Stimulated activated CD4-positive, alpha-beta T cell treated with anti-CD3 and anti-CD28 coated beads, Interleukin-1b, Interleukin-23, amount 100 ng/mL, for 1 hour (primary cell): ENCODE measurements around the gene CHCHD4.

ENCODE experiments used
- DNase-seq, 2 donors: peaks; one replicate each; pipeline ENCODE4 v3.0.0-alpha.2; 2020; ENCODE audit warnings: low read depth in 2 of 2

Gene CHCHD4

GRCh38 chr3:14124615-14125192 lies at the start of gene CHCHD4, which contains the start of gene TMEM43:
TSS of gene CHCHD4 (minus strand) at chr3:14124870. CDS start at chr3:14124676, 194 bp downstream.
TSS of gene TMEM43 (plus strand) at chr3:14125052. CDS start at chr3:14125194, 142 bp downstream.
- DNase-seq = peak; percentile 90 to 96

DNA sequence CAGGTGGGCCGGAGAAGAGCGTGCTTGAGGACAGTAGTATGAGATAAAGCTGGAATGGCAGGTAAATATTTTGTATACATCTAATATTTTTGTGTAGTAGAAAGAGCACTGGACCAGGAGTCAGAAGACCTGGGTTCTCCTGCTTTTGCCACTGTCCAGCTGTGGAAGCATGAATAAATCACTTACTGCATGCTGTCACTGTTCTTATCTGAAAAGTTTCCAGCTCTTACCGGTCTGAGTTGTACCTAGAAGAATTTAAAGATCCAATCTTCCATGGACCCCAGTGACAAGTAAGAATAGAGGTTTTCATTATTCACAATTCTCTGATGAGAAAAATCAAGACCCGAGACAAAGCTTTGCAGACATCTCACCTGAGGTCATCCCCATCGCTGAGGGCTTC lies 47.8 kb upstream of the CHCHD4 start:
- DNase-seq = no peak

GRCh38 chr3:14170531-14171159 lies 46.0 kb upstream of the CHCHD4 start:
- DNase-seq = no peak

- no peak for DNase-seq
Measured at GRCh38 chr3:14169871-14170270, 45.2 kb upstream of the CHCHD4 start.

GRCh38 chr3:14169435-14169834 lies 44.8 kb upstream of the CHCHD4 start:
- DNase-seq = no peak

DNA sequence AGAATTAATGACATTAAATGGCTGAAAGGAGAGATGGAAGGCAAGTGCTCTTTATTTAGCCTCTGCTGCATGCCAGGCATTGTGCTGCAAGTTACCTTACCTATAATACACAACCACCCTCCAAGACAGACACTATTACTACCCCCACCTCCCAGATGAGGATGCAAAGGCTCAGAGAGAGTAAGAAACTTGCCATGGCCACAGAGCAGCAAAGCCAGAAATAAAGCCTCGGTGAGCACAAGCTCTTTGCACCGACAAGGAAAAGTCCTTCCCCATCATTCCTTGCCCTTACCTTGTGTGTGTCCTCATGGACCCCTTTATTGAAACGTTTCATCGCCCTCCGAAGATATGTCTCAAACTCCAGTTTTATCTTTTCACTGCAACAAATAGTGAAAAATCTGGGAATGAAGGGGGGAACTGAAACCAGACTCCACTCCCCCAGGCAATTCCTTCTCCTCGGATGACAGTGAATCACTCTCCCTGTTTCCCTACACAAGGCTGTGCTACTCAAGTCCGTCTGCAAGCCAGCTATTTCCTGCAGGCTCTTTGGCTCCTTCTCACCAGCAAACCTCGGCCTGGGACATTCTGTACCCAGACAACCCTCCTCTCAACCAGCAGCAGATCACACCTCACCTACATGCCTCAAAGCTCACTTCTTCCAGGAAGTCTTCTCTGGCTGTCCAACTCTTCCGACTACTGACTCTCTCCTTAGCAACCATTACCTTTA lies 42.4 kb upstream of the CHCHD4 start:
- DNase-seq = no peak

GRCh38 chr3:14162178-14162577 lies 37.5 kb upstream of the CHCHD4 start:
- DNase-seq = no peak

- DNase-seq = no peak
Measured at GRCh38 chr3:14161282-14161681, 36.6 kb upstream of the CHCHD4 start.

DNA sequence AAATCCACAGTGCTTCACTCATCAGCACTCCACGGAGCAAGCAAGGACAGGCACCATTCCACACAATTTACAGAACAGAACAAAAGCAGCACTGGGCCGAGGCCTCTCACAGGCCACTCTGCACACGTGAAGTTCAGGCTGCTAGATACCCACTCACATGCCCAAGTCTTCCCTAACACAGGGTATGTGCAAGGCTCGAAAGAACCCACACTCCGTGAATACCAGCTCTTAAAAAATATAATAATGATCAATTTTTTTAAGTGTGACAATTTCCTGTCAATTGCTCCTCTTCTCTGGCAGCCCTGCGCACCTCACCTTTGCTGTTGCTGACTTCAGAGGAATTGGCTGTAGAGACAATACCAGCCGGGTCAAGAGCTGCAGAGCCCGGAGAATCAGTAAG lies 34.8 kb upstream of the CHCHD4 start:
- no peak for DNase-seq

DNA sequence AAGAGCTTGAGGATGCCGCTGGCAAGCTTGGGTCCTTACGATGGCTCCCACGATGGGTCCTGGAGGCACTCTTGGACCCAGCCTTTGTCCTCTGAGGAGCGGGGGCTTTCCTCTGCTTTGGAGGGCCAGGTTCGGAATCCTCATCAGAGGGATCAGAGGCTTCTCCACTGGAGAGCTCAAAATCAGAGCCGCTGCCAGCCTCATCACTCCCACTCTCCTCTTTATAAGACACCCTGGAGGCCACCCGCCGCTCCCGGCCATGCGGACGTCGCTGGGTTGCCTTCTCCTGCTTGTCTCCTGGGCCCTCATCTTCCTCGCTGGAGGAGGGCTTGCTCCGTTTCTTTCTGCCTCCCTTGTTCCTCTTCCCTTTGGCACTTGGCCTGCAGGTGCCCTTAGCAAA lies 33.7 kb upstream of the CHCHD4 start:
- no peak for DNase-seq

GRCh38 chr3:14157951-14158350 lies 33.3 kb upstream of the CHCHD4 start:
- DNase-seq = no peak

- no peak for DNase-seq
Measured at GRCh38 chr3:14156843-14157561, 32.3 kb upstream of the CHCHD4 start.

- no peak for DNase-seq
Measured at GRCh38 chr3:14156201-14156600, 31.5 kb upstream of the CHCHD4 start.

- DNase-seq = no peak
Measured at GRCh38 chr3:14154895-14155440, 30.3 kb upstream of the CHCHD4 start.

DNA sequence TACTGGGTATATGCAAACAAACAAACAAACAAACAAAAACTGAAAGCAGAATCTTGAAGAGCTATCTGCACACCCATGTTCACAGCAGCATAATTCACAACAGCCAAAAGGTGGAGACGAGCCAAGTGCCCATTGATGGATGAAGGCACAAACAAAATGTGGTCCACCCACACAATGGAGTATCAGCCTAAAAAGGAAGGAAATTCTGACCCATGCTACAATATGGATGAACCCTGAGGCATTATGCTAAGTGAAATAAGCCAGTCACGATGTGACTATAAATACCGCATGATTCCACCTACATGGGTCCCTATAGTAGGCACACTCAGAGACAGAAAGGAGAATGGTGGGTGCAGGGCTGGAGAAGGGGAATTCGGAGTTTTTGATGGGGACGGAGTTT lies 29.6 kb upstream of the CHCHD4 start:
- no peak for DNase-seq

- no peak for DNase-seq
Measured at GRCh38 chr3:14153663-14154062, 29.0 kb upstream of the CHCHD4 start.

DNA sequence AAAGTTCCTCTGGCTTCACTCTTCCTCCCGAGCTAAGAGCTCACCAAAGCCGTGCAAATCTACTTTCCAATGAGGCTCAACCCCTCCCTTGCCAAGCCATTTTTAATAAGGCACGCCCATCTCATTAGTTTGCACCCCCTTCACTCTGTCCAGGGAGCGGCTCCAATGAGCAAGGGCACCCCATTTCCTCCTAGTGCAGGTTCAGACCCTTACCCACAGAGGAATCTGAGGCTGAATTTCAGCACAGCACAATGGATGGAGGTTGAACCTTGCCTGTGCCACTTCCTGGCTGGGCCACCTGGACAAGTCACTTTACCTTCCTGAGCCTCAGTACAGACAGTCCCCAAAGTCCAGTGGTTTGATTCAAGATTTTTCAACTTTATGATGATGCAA lies 28.3 kb upstream of the CHCHD4 start:
- DNase-seq = no peak

GRCh38 chr3:14152233-14152962 lies 27.7 kb upstream of the CHCHD4 start:
- DNase-seq = no peak

DNA sequence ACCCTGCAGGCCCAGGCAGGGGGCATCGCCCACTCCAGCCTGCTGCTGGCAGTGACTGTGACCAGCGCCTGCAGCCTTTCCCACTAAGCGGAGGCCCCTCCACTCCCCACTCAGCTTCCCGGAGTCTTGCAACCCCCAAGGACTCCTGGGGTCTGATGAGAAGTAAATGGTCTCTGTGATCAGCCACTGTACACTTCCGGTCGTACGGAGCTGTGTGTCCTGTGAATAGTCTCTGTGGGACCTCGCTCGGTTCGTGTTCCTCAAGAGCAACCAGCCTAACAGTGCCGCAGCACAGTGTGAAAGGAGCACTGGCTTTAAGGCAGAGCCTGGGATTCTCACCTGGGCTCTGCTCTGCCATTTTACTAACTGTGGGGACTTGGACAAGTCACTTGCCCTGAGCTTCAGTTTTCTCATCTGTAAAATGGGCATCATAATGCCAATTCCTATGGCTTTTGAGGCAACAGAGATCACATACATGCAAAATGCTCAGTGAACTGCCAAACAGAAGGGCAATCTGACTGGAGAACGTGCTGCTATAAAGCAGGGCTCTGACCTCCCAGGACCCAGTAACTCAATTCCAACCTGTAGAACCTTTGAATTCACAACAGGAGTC lies 26.9 kb upstream of the CHCHD4 start:
- DNase-seq = no peak

DNA sequence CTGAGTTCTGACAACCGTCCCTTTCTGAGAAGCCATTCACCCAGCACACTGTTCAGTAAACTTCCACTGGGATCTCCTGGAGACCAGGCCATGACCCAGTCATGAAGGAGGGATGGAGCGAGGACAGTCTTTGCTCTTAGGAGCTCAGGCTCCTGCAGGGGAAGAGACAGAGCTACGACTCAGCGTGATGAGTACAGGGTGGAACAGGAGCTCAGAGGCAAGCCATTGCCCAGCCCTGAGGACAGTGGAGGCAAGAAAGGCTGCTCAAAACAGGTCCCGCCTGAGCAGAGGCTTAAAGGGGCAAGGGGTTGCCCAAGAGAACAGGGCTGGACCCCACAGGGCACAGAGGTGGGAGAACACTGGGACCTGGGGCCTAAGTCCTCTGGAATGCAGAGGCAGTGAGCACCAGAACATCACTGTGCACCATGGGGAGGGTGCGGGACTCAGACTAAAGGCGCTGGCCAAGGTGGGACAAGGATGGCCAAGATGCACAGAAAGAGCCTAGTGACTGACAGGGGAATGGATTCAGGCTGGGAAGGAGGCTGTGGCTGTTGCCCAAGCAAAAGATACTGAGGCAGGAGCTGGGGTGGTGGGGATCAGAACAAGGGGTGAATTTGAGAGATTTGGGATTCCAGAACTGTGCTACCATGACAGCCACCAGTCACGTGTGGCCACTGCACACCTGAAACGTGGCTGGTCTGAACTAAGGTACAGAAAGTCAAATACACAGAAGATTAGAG lies 26.0 kb upstream of the CHCHD4 start:
- DNase-seq = no peak
